Fibroblast of the aortic adventitia (primary cell): ENCODE measurements around the gene CUX1. TPM values are rescaled to one million over a fixed set of nuclear protein-coding genes. Genes with fewer than 3 reads are reported as not detected.
A peak's percentile ranks its signal among the peaks of the same experiment; 100 is the strongest.

Experiments
- DNase-seq: peaks from one replicate; pipeline ENCODE4 v3.0.0-alpha.2; 2010; ENCODE audit warnings: low read depth
- H3K4me3 ChIP-seq: 2 replicates; pipeline ENCODE4 v1.5.1; 2011; ENCODE audit warnings: low read depth, mild to moderate bottlenecking, control low read depth, low read length, moderate library complexity
- CTCF ChIP-seq: IDR thresholded peaks from 2 replicates; pipeline ENCODE4 v1.5.1; 2011; ENCODE audit warnings: mild to moderate bottlenecking, low read length, control low read depth, inconsistent platforms; ENCODE audit not compliant: insufficient read depth
- total RNA-seq: library from RNA; depleted of rRNA; stranded (reverse); fragments of >200 nt; gene quantifications from 2 replicates; pipeline ENCODE4 v1.2.3, GENCODE V29; 2012; ENCODE audit warnings: low replicate concordance

The CUX1 gene
- total RNA-seq, result 36.1 and 44.2 TPM in 2 replicates

DNA sequence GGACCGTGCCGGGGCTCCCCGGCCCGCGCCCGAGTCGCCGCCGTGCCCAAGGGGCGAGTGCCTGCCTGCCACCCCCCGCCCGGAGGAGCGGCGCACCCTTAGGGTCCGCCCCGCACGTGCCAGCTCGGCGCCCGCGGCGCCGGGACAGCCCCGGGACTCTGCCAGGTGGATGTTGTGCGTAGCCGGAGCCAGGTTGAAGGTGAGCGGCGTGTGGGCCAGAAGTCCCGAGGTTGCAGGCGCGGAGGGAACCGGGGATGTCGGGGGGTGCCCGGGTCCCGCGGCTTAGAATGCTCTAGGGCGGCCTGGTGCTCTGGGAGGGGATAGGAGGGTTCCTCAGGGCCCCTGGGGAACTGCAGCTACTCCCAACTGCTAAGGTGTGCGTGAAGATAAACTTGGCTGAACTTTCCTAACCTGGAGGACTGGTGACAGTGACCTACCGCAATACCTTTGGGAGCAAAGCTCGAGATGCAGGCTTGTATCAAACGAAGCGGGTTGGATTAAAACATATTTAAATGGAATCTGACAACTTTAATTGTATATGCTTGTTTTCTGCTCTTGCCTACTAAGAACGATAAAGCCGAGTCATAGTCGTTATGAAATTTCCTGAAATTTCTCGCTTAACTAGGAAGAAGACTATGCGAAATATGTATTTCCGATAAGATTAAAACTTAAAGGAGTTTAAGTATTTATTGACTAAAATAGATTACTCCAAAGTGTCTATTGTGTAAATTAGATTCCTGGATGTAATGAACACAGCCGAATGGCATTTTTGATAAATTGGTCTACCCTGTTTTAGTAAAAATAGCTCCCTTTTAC is at the start of gene CUX1:
Gene CUX1, plus strand, starts transcription at position 156 of the 816 bp plus-strand sequence. Its CDS starts 14 bp downstream, at position 170.
- H3K4me3 ChIP-seq, result peak within 1 kb of the TSS; percentile 75
- peak; percentile 14 for TF ChIP-seq CTCF
- DNase-seq, result peak; percentile 86

DNA sequence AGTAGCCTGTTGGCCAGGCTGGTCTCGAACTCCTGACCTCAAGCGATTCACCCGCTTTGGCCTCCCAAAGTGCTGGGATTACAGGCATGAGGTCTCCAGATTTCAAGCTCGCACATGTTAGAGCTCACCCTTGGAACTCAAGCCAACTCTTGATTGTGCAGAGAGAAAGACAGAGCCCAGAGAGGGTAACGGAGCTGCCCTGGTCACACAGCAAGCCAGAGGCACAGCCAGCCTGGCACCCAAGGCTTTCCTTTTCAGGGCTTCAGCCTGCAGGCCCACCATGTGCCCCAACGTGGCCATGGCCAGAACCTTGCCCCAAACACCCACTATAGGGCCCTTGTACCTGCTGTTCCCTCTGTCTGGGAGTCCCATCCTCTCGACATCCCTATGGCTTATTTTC is 49.1 kb upstream of the CUX1 start:
- no peak for TF ChIP-seq CTCF
- DNase-seq, result no peak
- H3K4me3 ChIP-seq, result no peak overlapping the region

DNA sequence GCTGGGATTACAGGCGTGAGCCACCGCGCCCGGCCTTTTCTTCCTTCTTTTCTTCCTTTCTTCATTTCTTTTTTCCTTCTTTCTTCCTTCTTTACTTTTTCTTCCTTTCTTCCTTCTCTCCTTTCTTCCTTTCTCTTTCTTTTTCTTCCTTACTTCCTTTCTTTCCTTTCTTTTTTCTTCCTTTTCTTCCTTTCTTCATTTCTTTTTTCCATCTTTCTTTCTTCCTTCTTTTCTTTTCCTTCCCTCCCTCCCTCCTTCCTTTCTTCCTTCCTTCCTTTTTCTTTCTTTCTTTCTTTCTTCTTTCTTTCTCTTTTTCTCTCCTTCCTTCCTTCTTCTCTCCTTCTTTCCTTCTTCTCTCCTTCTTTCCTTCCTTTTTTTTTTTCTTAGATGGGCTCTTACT is 47.0 kb upstream of the CUX1 start:
- TF ChIP-seq CTCF, result no peak
- DNase-seq, result no peak
- no peak overlapping the region for H3K4me3 ChIP-seq

GRCh38 chr7:101772508-101773211 is 44.8 kb upstream of the CUX1 start:
- DNase-seq, result no peak
- no peak overlapping the region for H3K4me3 ChIP-seq
- TF ChIP-seq CTCF, result no peak

DNA sequence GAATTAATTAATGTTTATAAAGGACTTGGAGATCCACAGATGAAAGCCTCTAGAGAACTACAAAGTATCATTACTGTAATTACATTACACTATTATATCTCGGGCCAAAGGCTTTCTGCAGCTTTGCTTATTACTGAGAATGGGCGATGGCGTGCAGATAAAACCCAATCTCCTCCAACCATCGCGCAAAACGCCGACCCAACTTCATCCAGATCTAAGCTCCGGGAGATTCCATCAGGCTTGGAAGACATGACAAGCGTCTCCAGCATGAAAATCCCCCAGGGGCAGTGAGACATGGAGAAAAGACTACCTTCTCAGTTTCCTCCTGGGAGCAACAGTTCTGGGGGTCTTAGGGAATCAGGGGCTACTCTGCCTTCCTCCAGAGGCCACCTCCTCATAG is 42.2 kb upstream of the CUX1 start:
- H3K4me3 ChIP-seq, result no peak overlapping the region
- no peak for TF ChIP-seq CTCF
- DNase-seq, result no peak

- H3K4me3 ChIP-seq, result no peak overlapping the region
- DNase-seq, result no peak
- TF ChIP-seq CTCF, result no peak
Measured at GRCh38 chr7:101778026-101778580, 39.3 kb upstream of the CUX1 start.
